ENCODE data around the gene ZNF730.
"Not testable (repeated sequence)": the region's sequence is repeated elsewhere in the genome, so short reads cannot be mapped to it uniquely, and the experiment has no call there.

ZNF730 gene

DNA sequence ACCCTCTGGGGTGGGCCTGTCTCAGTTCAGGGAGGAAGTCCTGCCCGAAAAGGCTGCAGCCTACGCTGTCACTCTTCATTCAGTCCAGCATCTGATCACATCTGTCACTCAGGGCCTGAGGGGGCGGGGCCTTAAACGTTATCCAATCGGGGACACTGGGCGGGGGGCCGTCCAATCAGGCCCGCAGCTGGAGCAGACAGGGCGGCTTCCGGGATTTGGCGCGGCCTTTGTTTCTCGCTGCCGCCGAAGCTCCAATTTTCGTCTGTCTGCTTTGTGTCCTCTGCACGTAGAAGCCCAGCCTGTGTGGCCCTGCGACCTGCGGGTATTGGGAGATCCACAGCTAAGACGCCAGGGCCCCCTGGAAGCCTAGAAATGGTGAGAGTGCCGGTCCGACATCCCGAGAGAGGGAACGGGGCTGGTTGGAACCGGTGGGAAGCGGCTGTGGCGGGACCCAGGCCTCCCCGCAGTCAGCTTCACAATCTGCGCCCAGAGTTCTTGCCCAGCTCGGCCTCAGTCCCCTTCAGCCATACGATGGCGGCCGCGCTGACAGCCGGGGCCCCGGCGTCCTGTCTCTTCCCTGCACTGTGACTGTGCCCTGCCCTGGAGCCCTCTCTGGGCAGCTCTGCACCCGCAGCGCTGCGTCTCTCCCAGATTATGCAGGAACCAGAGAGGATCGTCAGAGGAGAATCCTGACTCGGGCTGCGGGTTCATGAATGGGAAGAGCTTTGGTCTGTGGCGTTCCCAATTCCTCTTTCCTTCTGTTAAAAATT, at the start of gene ZNF730:
Gene ZNF730, plus strand, starts transcription at position 224 of the 770 bp plus-strand sequence. Its CDS starts 149 bp downstream, at position 373.
- H3K36me3 ChIP-seq (ENCODE audit: control insufficient read depth, insufficient read depth, low read length): no peaks in the 10 kb centered on the region
- H3K27me3 ChIP-seq (ENCODE audit: control insufficient read depth, insufficient read depth, low read length): no peaks in the 10 kb centered on the region
- peak within 1 kb of the TSS; percentile 89 for H3K4me3 ChIP-seq (ENCODE audit: low read depth, low read length)
- H3K4me1 ChIP-seq (ENCODE audit: control insufficient read depth, insufficient read depth, low read length): peaks cover 3% of the 10 kb centered on the region
- peak within 1 kb of the TSS; percentile 97 for H3K9ac ChIP-seq (ENCODE audit: low read depth, low read length)
- no peaks in the 10 kb centered on the region for H3K9me3 ChIP-seq (ENCODE audit: control insufficient read depth, insufficient read depth, low read length)

DNA sequence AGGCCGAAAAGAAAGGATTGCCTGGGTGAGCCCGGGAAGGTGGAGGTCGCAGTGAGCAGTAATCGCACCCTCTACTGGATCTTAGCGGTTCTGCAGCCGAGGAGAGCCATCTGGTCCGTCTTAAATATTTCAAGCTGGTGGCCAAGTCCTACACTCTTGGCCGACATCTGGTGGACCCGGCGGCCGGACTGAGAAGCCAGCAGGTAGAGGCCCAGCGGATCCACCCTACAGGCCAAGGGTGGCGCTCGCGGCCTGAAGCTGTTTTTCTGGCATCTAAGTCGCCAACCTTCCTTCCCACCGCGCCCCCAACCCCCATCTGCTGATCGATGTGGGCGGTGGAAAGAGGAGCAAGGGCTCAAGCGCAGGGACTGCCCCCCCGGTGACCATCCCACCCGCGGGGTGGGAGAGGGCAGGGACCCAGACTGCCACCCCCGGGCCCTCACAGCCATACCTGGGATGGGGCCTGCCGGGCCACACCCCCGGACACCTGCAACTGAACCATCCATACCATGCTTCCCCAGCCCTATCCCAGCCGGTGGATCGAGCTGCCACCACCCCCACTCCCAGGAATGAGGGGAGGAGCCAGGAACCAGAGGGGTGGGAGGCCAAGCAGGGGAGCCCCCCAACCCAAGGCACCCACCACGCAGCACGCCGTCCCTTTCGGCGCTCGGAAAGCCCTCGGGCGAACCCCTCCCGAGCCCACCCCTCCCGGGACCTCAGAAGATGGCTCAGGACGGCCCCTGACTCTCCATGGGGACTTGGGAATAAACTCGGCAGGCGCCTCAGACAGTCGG, 46.3 kb upstream of the ZNF730 start:
- H3K4me1 ChIP-seq (ENCODE audit: control insufficient read depth, insufficient read depth, low read length): no peaks in the 10 kb centered on the region
- H3K36me3 ChIP-seq (ENCODE audit: control insufficient read depth, insufficient read depth, low read length): peaks cover 2% of the 10 kb centered on the region
- H3K9me3 ChIP-seq (ENCODE audit: control insufficient read depth, insufficient read depth, low read length): peaks cover 6% of the 10 kb centered on the region
- H3K4me3 ChIP-seq (ENCODE audit: low read depth, low read length): no peak overlapping the region
- no peaks in the 10 kb centered on the region for H3K27me3 ChIP-seq (ENCODE audit: control insufficient read depth, insufficient read depth, low read length)
- no peak overlapping the region for H3K9ac ChIP-seq (ENCODE audit: low read depth, low read length)

DNA sequence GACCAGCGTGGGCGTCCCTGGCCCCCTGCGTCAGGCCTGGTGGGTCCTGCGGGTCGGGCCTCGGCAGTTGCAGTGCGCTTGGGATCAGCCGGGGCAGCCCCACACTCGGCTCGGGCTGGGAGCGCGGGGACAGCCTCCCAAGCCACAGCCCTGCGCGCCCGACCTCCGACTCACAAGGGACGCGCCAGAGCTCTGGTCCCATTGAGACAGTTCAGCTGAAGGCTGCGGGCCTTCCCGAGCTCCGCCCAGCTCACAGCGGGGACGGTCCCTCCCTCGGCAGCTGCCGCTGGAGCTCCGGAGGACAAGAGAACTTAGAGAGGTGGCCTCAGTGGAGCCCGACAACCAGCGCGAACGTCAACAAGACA, 45.7 kb upstream of the ZNF730 start:
- Histone ChIP-seq H3K9me3 (ENCODE audit: control insufficient read depth, insufficient read depth, low read length) (peaks cover 3% of the 10 kb centered on the region), H3K4me3 (ENCODE audit: low read depth, low read length) (no peak overlapping the region), H3K36me3 (ENCODE audit: control insufficient read depth, insufficient read depth, low read length) (peaks cover 2% of the 10 kb centered on the region), H3K9ac (ENCODE audit: low read depth, low read length) (no peak overlapping the region), H3K4me1 (ENCODE audit: control insufficient read depth, insufficient read depth, low read length) (no peaks in the 10 kb centered on the region), H3K27me3 (ENCODE audit: control insufficient read depth, insufficient read depth, low read length) (no peaks in the 10 kb centered on the region)

DNA sequence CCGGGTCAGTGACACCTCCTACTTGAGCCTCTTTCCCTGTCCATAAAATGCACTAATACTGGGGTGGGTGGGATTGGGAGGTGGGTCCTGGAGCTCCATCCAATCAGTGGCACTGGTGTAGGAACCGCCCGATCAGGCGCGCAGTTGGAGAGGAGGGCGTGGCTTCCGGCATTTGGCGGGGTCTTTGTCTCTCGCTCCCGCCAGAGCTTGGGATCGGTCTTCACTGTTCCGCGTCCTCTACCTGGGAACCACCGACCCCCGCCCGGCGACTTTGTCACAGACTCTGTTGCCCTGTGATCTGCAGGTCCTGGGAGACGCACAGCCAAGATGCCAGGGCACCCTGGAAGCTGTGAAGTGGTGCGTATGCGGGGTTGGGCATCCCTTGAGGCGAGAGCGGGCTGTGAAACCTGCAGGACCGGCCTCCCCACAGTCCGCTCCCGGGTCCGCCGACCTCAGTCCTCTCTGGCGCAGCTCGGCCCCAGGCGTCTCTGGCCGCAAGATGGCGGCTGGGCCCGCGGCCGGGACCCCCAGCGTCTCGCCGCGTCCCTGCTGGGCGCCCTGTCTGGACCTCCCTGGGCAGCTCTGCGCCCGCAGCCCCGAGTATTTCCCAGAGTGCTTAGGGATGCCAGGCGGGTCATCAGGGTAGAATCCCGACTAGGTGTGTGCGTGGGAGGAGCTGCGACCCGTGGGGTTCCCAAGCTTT, 41.6 kb upstream of the ZNF730 start:
- H3K4me1 ChIP-seq (ENCODE audit: control insufficient read depth, insufficient read depth, low read length): peaks cover 6% of the 10 kb centered on the region
- peak overlapping the region; percentile 98 for H3K4me3 ChIP-seq (ENCODE audit: low read depth, low read length)
- peak overlapping the region; percentile 100 for H3K9ac ChIP-seq (ENCODE audit: low read depth, low read length)
- no peaks in the 10 kb centered on the region for H3K27me3 ChIP-seq (ENCODE audit: control insufficient read depth, insufficient read depth, low read length)
- H3K9me3 ChIP-seq (ENCODE audit: control insufficient read depth, insufficient read depth, low read length): no peaks in the 10 kb centered on the region
- H3K36me3 ChIP-seq (ENCODE audit: control insufficient read depth, insufficient read depth, low read length): peaks cover 2% of the 10 kb centered on the region

DNA sequence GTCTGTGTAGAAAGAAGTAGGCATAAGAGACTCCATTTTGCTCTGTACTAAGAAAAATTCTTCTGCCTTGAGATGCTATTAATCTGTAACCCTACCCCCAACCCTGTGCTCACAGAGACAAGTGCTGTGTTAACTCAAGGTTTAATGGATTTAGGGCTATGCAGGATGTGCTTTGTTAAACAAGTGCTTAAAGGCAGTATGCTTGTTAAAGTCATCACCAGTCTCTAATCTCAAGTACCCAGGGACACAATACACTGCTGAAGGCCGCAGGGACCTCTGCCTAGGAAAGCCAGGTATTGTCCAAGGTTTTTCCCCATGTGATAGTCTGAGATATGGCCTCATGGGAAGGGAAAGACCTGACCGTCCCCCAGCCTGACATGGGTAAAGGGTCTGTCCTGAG, 39.0 kb upstream of the ZNF730 start:
- not testable (repeated sequence) for H3K9ac ChIP-seq (ENCODE audit: low read depth, low read length); H3K36me3 ChIP-seq (ENCODE audit: control insufficient read depth, insufficient read depth, low read length)

DNA sequence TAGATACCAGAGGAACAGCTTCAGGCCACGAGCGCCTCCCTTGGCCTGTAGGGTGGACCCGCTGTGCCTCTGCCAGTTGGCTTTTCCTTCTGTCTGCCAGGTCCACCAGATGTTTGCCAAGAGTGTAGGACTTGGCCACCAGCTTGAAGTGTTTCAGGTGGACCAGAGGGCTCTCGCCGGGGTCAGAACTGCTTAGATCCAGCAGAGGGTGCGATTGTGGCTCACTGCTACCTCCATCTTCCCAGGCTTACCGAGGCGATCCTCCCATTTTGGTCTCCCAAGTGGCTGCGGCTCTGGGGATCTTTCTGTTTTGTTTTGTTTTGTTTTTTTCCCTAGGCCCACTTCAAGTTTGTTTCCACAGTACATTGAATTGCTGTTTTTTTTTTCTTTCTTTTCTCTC, 23.0 kb upstream of the ZNF730 start:
- no peak overlapping the region for H3K9ac ChIP-seq (ENCODE audit: low read depth, low read length)
- H3K4me1 ChIP-seq (ENCODE audit: control insufficient read depth, insufficient read depth, low read length): no peaks in the 10 kb centered on the region
- no peaks in the 10 kb centered on the region for H3K27me3 ChIP-seq (ENCODE audit: control insufficient read depth, insufficient read depth, low read length)
- H3K4me3 ChIP-seq (ENCODE audit: low read depth, low read length): no peak overlapping the region
- peaks cover 7% of the 10 kb centered on the region for H3K9me3 ChIP-seq (ENCODE audit: control insufficient read depth, insufficient read depth, low read length)
- peaks cover 39% of the 10 kb centered on the region for H3K36me3 ChIP-seq (ENCODE audit: control insufficient read depth, insufficient read depth, low read length)

More for the DNA sequence above, 39.0 kb upstream of the ZNF730 start:
- H3K4me1 ChIP-seq (ENCODE audit: control insufficient read depth, insufficient read depth, low read length); H3K4me3 ChIP-seq (ENCODE audit: low read depth, low read length); H3K27me3 ChIP-seq (ENCODE audit: control insufficient read depth, insufficient read depth, low read length); H3K9me3 ChIP-seq (ENCODE audit: control insufficient read depth, insufficient read depth, low read length): not testable (repeated sequence)

DNA sequence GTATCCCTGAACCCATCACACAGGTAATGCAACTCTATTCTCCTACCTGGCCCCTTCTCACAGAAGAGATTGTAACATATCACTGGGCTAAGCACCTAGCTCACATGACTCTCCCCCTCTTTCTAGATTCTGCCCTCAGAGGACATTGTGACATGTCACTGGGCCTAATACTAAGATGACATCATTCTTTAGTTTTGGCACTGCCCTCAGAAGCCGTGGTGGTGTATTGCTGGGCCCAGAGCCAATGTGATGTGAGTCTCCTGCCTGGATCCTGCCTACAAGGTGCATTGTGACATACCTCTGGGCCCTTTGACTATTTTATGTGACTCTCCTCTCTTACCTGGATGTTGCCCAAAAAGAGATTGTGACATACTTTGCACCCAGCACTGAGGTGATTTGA, 21.4 kb upstream of the ZNF730 start:
- H3K4me1 ChIP-seq (ENCODE audit: control insufficient read depth, insufficient read depth, low read length): no peaks in the 10 kb centered on the region
- H3K27me3 ChIP-seq (ENCODE audit: control insufficient read depth, insufficient read depth, low read length): no peaks in the 10 kb centered on the region
- no peaks in the 10 kb centered on the region for H3K9me3 ChIP-seq (ENCODE audit: control insufficient read depth, insufficient read depth, low read length)
- peaks cover 43% of the 10 kb centered on the region for H3K36me3 ChIP-seq (ENCODE audit: control insufficient read depth, insufficient read depth, low read length)
- H3K4me3 ChIP-seq (ENCODE audit: low read depth, low read length): no peak overlapping the region
- H3K9ac ChIP-seq (ENCODE audit: low read depth, low read length): no peak overlapping the region

DNA sequence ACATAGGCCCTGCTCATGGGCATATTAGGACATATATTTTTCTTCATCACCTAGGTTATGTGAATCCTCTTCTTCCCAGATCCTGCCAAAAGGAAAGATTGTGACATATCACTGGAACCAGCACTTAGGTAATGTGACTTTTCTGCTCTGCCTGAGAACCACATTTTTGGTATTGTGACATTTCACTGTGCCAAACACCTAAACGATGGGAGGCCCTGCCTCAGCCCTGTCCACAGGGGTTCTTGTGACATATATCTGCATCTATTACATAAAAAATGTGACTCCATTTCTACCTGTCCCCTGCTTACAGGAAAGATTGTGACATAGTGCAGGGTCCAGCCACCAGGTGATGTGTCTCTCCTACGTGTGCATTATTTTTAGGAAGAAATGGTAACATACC, 18.5 kb upstream of the ZNF730 start:
- Histone ChIP-seq H3K4me1 (ENCODE audit: control insufficient read depth, insufficient read depth, low read length) (no peaks in the 10 kb centered on the region), H3K9ac (ENCODE audit: low read depth, low read length) (no peak overlapping the region), H3K36me3 (ENCODE audit: control insufficient read depth, insufficient read depth, low read length) (peaks cover 46% of the 10 kb centered on the region), H3K27me3 (ENCODE audit: control insufficient read depth, insufficient read depth, low read length) (no peaks in the 10 kb centered on the region), H3K9me3 (ENCODE audit: control insufficient read depth, insufficient read depth, low read length) (no peaks in the 10 kb centered on the region), H3K4me3 (ENCODE audit: low read depth, low read length) (no peak overlapping the region)

DNA sequence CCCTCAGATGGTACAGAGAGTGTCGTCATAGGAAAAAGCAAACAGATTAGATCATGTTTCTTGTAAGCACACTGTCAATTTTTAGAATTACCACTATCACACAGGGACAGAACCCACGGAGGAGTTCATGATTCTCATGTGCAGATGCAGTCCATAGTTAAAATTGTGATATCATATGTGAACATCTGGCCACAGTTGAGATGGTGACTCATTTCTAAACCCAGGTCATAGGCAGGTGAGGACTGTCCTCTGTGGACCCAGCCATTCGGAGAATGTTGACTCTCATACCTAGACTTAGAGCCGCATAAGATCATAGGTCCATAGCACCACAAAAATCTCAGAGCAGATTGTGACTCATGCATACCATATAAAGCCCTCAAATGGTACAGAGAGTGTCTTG, 17.8 kb upstream of the ZNF730 start:
- Histone ChIP-seq H3K9ac (ENCODE audit: low read depth, low read length) (no peak overlapping the region), H3K4me1 (ENCODE audit: control insufficient read depth, insufficient read depth, low read length) (no peaks in the 10 kb centered on the region), H3K4me3 (ENCODE audit: low read depth, low read length) (no peak overlapping the region), H3K9me3 (ENCODE audit: control insufficient read depth, insufficient read depth, low read length) (no peaks in the 10 kb centered on the region), H3K36me3 (ENCODE audit: control insufficient read depth, insufficient read depth, low read length) (peaks cover 41% of the 10 kb centered on the region), H3K27me3 (ENCODE audit: control insufficient read depth, insufficient read depth, low read length) (no peaks in the 10 kb centered on the region)

DNA sequence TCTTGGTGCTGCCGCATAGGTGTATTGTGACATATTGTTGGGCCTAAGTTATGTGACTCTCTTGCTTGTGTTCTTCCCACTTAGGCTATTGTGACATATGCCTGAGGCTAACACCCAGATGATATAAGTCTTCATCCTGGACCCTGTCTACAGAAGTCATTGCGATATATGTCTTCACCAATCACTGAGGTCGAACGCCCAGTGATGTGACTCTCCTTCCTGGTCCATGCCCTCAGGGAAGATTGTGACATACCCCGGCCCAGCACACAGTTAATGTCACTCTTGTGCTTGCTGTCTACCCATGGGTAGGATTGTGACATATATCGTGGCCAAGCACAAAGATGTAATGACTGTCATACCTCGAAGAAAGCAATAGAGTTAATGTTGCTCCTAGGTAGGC, 16.9 kb upstream of the ZNF730 start:
- Histone ChIP-seq H3K4me3 (ENCODE audit: low read depth, low read length) (no peak overlapping the region), H3K4me1 (ENCODE audit: control insufficient read depth, insufficient read depth, low read length) (no peaks in the 10 kb centered on the region), H3K36me3 (ENCODE audit: control insufficient read depth, insufficient read depth, low read length) (peaks cover 41% of the 10 kb centered on the region), H3K27me3 (ENCODE audit: control insufficient read depth, insufficient read depth, low read length) (no peaks in the 10 kb centered on the region), H3K9me3 (ENCODE audit: control insufficient read depth, insufficient read depth, low read length) (no peaks in the 10 kb centered on the region), H3K9ac (ENCODE audit: low read depth, low read length) (no peak overlapping the region)

DNA sequence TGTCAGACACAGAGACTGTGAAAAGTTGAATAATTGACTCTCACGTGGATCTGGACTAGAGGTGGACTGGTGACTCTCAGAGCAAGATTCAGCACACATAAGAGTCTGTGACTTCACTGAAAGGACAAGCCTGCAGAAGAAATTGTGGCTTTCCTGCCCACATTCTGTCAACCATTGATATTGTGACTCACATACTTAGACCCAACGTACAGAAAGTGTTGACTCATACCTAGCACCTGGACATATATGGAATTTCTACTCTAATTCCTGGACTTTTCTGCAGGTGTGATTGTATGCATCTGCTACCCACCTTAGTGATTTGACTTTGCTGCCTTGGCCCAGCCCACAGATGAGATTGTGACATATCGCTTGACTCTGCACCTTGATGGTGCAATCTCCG, 15.6 kb upstream of the ZNF730 start:
- Histone ChIP-seq H3K36me3 (ENCODE audit: control insufficient read depth, insufficient read depth, low read length) (peaks cover 30% of the 10 kb centered on the region), H3K4me1 (ENCODE audit: control insufficient read depth, insufficient read depth, low read length) (no peaks in the 10 kb centered on the region), H3K9me3 (ENCODE audit: control insufficient read depth, insufficient read depth, low read length) (no peaks in the 10 kb centered on the region), H3K4me3 (ENCODE audit: low read depth, low read length) (no peak overlapping the region), H3K27me3 (ENCODE audit: control insufficient read depth, insufficient read depth, low read length) (no peaks in the 10 kb centered on the region), H3K9ac (ENCODE audit: low read depth, low read length) (no peak overlapping the region)

All from iPS-15b (cell line).